Frontal cortex (tissue), 4 donors: ENCODE results near the gene TMED1. TPM values are rescaled to one million over a fixed set of nuclear protein-coding genes. Genes with fewer than 3 reads are reported as not detected.

ENCODE experiments used
- DNase-seq, 2 donors: peaks; one replicate each; pipeline ENCODE4 v3.0.0; 2012; ENCODE audit warnings: low spot score in 2 of 2
- FAIRE-seq: peaks from 2 replicates; lab custom pipeline; 2012; peaks lifted over from hg19 to GRCh38; lab: Jason Lieb, UNC
- small RNA-seq: library from RNA; depleted of rRNA; stranded (forward); fragments of <200 nt; gene quantifications from one replicate; pipeline ENCODE3, GENCODE V24; 2014
- total RNA-seq: library from RNA; depleted of rRNA; stranded (reverse); fragments of >200 nt; gene quantifications from one replicate; pipeline ENCODE4 v1.2.3, GENCODE V29; 2014
- donor health status: control.
- donor health status: control.
- donor health status: control.

The TMED1 gene
- total RNA-seq, 1 donor from 2014 or later: 11.8 TPM

GRCh38 chr19:10782795-10783194 is 53.2 kb downstream of the TMED1 start:
- no peak for DNase-seq
- FAIRE-seq: no peak

Small RNA genes within 50 kb of the gene (small RNA-seq; reads per million reads assigned to genes)
- not detected for gene MIR199A1
- not detected for gene MIR6793

Other genes starting within 250 kb of the TMED1 start
- gene AP1M2, start 248.9 kb downstream of the TMED1 start, total RNA-seq: 0.41 TPM
- gene SLC44A2, start 210.7 kb downstream of the TMED1 start, total RNA-seq: 18.8 TPM
- gene ILF3, start 181.9 kb downstream of the TMED1 start, total RNA-seq: 132 TPM
- gene QTRT1, start 134.8 kb downstream of the TMED1 start, total RNA-seq: 31.8 TPM
- gene DNM2, start 118.1 kb downstream of the TMED1 start, total RNA-seq: 38.3 TPM
- gene C19orf38, start 12.2 kb upstream of the TMED1 start, total RNA-seq: 0.82 TPM
- 18.8 TPM for gene CARM1, start 35.3 kb upstream of the TMED1 start, total RNA-seq
- gene YIPF2, start 92.4 kb upstream of the TMED1 start, total RNA-seq: 35.9 TPM
- gene TIMM29, start 92.6 kb upstream of the TMED1 start, total RNA-seq: 41.6 TPM
- gene SMARCA4, start 124.8 kb upstream of the TMED1 start, total RNA-seq: 85.2 TPM